HG03558 (cell line): ENCODE data around the gene GALT.
A peak's percentile ranks its signal among the peaks of the same experiment; 100 is the strongest.
"Not testable (repeated sequence)": the region's sequence is repeated elsewhere in the genome, so short reads cannot be mapped to it uniquely, and the experiment has no call there.

Source experiments
- ATAC-seq: cut with Tn5 transposase; IDR thresholded peaks from one replicate; pipeline ENCODE4 v1.9.1; 2021; ENCODE audit warnings: moderate number of reproducible peaks; ENCODE audit not compliant: unreplicated experiment; ENCODE audit errors: extremely low read depth

GALT gene

GRCh38 chr9:34625186-34625486 is 21.3 kb upstream of the GALT start:
- no peak for ATAC-seq

DNA sequence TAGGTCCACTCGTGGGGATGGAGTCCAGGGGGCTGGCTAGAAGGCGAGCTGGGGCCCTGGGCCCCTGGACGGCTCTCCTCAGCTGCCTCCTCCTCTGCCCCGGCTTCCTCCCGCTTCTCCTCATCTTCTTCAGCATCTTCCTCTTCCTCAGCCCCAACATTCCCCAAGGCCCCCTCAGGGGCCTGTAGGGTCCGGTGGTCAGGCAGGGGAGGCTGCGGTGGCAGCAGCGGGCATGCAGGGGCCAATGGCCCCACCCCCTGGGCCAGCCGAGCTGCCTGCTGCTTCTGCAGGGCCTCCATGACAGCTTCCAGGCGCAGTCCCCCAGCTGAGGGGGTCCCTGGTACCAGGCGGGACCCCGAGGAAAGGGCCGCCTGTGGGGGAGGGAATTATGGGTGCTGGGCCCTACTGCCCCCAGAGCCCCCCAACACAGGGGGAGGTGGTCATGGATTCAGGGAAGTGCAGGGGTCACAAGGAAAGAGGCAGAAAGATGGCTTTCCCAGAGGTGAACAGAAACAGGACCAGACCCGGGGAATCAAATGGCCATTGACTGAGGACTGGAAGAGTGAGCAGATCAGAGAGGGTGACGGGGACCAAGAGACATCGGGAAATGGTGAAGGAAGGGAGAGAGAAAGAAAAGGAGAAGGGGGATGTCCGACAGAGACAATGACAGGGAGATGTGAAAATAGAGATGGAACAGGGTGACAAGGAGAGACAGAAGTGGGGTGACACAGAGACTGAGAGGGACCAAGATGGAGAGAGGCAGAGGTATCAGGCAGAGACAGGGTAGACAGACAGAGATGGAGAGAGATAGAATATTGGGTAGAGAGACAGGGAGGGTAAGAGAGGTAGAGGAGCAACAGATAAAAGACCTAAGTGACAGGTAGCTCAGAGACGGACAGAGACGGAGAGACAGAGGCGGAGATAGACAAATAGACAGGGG is 18.5 kb upstream of the GALT start:
- no peak for ATAC-seq

DNA sequence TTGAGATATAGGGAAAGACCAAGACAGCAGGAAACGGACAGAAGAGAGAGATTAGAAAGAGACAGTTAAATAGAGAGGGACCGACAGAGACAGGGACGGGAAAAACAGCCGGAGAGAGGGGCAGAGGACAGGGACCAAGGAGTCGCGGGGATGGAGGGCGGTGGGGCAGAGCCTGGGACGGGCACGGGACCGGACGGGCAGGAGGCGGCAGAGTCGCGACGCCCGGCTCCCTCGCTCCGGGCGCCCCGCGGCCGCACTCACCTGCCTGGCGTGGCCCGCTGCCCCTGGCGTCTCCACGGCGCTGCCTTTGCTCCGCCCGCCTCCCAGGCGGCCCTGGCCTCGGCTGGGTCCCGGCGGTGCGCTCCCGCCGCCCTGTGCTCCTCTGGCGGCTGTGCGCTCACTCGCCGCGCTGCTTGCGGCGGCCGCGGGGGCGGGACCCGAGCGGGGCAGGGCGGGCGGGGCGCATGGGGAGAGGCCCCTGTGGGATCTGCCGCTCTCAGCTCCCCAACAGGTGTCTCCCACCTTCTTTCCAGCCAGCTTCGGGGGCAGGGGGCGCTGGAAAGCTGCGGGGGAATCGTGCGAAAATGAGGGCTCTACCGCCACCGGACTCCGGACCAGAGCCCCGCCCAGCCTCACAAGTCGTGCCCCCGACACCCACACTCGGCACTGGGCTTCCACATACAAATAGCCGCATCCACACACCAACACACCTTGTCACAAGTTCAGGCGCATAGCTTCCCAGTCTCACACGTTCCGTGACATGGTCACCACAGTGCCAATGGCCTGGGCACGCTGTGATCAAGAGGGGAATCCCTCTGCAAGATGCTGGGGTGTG is 17.6 kb upstream of the GALT start, which contains the start of gene ARID3C:
TSS of gene ARID3C (minus strand) at position 411 of the 835 bp plus-strand sequence. CDS start 1,052 bp downstream, outside the sequence.
- ATAC-seq: no peak

DNA sequence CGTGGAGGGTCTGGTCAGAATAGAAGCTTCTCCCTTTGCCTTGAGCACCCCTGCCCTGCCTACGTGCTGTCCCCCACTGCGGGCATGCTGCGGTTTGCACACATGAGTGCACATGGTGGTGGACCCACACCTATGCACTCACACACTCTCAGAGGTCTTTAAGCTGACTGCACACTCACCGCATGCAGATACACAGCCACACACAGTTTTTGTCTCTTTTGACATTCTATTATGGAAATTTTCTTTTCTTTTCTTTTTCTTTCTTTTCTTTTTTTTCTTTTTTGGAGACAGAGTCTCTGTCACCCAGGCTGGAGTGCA is 17.0 kb upstream of the GALT start:
- no peak for ATAC-seq

- ATAC-seq: no peak
Observed at GRCh38 chr9:34630402-34631154, 15.9 kb upstream of the GALT start.

DNA sequence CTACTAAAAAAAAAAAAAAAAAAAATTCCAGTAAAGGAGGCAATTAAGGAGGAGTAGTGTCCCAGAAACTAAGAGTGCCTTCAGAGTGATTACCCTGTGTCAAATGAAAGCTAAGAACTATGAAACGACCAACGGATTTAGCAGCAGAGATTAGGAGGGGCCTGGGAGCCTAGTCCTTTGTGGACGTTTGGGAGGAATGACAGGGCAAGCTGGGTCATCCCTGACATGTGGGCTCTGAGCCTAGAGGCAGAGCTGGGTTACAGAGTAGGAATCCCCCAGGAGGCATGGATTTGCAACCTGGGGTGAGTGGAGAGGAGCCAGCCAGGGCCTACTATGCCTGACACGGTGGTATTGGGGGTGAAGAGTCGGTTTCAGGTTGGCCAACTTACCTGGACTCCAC is 13.3 kb upstream of the GALT start:
- ATAC-seq: no peak

DNA sequence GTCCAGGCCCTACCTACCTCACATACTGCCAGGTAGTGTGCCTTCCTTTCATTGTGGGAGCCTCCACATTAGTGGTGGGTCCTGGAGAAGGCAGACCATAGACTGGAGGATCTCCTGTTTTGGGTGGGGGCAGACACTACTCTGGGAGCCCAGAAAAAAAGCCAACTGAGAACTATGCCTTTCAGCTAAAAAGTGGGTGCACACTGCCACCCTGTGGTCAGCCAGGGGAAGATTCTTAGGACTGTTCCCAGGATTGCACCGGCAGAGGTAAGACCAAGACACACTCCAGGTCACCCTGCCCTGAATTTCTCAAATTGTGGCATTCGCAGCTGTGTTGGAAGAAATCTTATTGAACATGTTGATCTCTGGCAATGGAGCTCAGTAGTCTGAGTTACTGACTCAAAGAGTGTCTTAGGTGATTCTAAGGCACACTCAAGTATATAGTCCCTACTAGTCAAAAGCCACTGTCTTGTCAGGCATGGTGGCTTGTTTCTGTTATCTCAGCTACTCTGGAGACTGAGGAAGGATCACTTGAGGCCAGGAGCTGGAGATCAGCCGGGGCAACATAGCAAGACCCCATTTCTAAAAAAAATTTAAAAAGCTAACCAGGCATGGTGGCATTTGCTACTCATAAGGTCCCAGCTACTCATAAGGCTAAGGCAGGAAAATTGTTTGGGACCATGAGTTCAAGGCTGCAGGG is 12.5 kb upstream of the GALT start:
- ATAC-seq: no peak

GRCh38 chr9:34634551-34635248 is 11.8 kb upstream of the GALT start:
- ATAC-seq: no peak

- ATAC-seq: no peak
Observed at GRCh38 chr9:34635556-34635955, 10.9 kb upstream of the GALT start.

DNA sequence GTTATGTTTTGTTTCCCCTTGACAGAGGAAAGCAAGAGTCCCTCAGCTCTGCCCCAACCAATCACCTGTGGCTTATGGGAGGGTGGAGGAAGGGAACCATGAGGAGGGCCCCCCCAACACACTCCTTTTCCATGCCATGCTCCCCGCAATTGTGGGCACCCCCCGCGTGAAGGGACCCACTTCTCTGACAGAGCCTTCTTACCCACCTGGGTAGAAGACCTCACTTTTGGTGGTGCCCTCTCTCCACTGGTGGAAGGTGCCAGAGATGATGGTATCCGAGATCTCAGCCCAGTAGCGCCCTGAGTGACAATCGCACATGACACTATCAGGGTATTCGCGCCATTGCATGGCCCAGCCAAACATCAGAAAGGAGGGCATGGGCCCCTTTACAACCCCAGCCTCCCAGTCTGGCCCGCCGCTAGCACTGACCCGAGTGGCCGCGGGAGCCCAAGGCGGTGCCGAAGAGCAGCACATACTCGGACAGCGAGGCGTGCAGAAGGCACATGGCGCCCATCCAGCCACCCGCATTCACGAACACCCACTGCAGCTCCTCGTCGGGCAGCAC is 9.6 kb upstream of the GALT start:
- ATAC-seq: no peak

DNA sequence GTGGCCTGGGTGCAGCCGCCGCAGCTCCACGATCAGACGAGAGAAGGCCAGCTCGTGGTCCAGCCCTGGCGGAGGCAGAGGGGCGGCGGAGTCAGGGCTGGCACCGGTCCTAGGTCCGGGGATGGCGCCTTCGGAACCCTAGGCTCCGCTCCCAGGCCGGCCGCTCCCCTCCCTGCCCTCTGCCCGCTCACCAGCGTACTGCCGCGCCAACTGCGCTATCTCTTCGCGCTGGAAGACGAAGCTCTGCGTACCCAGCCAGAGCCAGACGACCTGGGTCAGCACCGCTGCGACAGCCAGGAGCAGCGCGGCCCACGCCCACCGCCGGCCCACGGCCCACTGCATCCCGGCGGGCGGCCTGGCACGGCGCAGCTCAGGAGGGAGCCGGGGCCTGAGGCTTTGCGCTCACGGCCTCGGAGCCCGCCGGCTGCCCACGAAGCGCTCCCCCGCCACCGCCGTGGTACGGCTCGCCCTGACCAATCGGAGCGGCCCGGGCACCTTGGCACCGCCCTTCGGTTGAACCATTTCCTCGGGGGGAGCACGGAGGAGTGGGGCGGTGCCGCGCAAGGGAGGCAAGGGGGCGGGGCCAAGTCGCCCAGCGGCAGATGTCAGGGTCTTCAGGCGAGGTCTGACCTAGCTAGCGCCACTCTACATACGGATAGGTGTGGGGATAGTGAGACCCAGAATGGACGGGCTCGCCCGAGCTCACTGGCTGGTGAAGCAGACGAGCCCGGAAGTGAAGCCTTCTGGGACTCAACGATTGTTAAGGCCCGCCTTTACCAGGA is 8.9 kb upstream of the GALT start, which contains the start of gene SIGMAR1:
TSS of gene SIGMAR1 (minus strand) at position 432 of the 782 bp plus-strand sequence. CDS start at position 342, 90 bp downstream.
- ATAC-seq: peak; percentile 75

DNA sequence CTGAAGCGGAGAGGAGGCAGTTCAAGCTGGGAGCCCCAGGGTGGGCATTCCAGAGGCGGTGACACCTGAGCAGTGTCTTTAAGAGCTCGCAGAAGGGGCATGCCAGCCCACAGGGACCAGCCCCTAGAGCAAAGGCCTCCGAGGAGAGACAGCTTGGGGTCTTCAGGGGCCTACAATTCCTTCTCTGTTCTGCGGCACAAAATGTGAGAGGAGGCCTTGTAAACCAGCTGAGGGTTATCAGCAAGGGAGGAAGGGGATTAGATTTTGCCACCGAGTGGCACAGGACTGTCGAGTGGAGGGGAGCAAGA is 8.4 kb upstream of the GALT start:
- ATAC-seq: no peak

DNA sequence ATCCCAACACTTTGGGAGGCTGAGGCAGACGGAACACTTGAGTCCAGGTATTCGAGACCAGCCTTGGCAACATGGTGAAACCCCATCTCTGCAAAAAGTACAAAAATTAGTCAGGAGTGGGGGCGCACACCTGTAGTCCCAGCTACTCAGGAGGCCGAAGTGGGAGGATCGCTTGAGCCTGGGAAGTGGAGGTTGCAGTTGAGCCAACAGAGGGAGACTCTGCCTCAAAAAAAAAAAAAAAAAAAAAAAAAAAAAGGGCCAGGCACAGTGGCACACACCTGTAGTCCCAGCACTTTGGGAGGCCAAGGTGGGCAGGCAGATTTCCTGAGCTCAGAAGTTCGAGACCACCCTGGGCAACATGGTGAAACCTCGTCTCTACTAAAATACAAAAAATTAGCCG is 7.2 kb upstream of the GALT start:
- not testable (repeated sequence) for ATAC-seq

- ATAC-seq: no peak
Observed at GRCh38 chr9:34642679-34643078, 3.8 kb upstream of the GALT start.

DNA sequence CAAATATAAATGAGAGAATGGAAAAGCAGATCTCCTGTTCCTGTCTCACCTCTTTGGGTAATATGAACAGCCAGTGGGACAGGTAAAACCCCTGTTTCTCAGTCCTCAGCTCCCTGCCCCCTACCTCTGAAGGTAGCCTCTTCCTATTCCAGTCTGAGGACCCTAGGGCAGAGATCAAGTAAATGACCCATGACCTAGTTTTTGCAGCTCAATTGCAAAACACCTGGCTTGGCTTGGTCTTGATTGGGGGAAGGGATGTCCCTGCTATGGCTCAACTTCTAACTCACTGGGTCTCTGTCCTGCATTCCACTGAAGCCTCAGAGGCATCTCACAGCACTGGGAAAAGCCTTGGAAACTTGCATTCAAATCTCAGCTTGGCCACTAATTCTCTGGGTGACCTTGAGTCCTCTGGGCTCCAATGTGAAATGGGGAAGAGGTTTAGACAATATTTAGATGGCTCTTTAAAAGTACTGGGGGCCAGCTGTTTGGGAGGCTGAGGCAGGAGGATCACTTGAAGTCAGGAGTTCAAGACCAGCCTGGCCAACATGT is 1.6 kb upstream of the GALT start:
- ATAC-seq: no peak

GRCh38 chr9:34647084-34647403 is 569 bp downstream of the GALT start:
- ATAC-seq: no peak

- ATAC-seq: no peak
Observed at GRCh38 chr9:34647651-34648050, 1.2 kb downstream of the GALT start.

GRCh38 chr9:34648673-34649072 is 2.2 kb downstream of the GALT start:
- no peak for ATAC-seq
